GM18502 (cell line): ENCODE results near the gene KLHL10.

Experiments used
- ATAC-seq: cut with Tn5 transposase; IDR thresholded peaks from one replicate; pipeline ENCODE4 v1.9.1; 2021; ENCODE audit warnings: mild to moderate bottlenecking; ENCODE audit not compliant: unreplicated experiment, poor library complexity

KLHL10 gene

GRCh38 chr17:41891135-41892020 lies 53.8 kb downstream of the KLHL10 start:
- ATAC-seq = no peak

DNA sequence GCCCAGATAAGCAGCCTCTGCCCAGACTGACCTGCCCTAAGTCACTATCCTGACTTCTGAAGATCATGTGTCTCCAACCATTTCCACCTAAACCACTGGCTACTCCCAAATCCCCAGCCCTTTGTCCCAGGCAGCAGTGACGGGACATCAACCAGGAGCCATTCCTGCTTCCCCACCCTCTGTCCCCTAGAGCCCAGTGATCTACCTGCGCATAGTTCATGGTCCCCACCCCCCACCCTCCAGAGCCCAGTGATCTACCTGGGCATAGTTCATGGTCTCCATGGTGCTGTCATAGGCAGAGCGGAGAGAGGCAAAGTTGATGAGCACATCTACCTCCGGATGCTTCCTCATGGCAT lies 54.4 kb downstream of the KLHL10 start:
- no peak for ATAC-seq

GRCh38 chr17:41893384-41893783 lies 55.8 kb downstream of the KLHL10 start:
- ATAC-seq = no peak

DNA sequence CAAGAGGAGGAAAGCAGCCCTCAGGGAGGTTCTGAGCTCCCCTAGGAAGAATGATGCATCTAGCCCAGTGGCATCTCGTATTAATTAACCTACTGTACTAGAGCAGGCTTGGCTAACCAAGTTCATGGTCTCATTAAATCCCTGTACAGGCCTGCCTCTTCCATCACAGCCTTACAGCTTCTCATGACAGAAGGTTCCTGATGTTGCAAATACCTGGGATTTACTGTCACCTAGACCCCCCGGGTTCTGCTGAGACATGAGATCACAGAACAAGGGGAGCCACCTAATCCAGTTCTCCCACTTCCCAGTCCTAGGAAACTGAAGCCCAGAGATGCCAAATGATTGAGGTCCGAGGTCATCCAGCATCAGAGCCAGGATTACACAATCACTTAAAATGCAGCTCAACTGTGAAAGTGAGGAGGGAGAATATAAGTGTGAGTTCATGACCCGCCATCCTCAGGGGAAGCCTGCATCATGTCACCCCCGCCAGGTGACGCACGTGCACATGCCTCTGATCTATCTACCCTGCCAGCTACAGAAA lies 57.2 kb downstream of the KLHL10 start:
- no peak for ATAC-seq

GRCh38 chr17:41895617-41896016 lies 58.0 kb downstream of the KLHL10 start:
- no peak for ATAC-seq

- ATAC-seq = no peak
These were observed 59.1 kb downstream of the KLHL10 start for GRCh38 chr17:41896726-41897125.
